Neutrophil (primary cell): ENCODE results near the gene DLX4.

ENCODE experiments used
- H3K27ac ChIP-seq: fragments of 200-600 bp; sonication (generic); 2 replicates; pipeline ENCODE4 v1.5.1; 2016; ENCODE audit warnings: mild to moderate bottlenecking, moderate library complexity
- H3K27me3 ChIP-seq: fragments of 200-600 bp; sonication (generic); 2 replicates; pipeline ENCODE4 v1.6.0; 2016; ENCODE audit warnings: mild to moderate bottlenecking
- H3K36me3 ChIP-seq: fragments of 200-600 bp; sonication (generic); 2 replicates; pipeline ENCODE4 v1.5.1; 2017
- H3K4me1 ChIP-seq, 2 experiments: fragments of 200-600 bp in 1 of 2; sonication (generic) in 1 of 2; 1 replicate in 1 of 2; 2 replicates in 1 of 2; pipeline versions ENCODE4 v1.5.1 to v1.6.1; 2013 to 2016; ENCODE audit warnings: low read depth in 1 of 2, low read length in 1 of 2, mild to moderate bottlenecking in 1 of 2, moderate library complexity in 1 of 2; ENCODE audit not compliant: control insufficient read depth in 1 of 2, insufficient read depth in 1 of 2
- H3K4me3 ChIP-seq, 2 experiments: fragments of 200-600 bp in 1 of 2; sonication (generic) in 1 of 2; 1 replicate in 1 of 2; 2 replicates in 1 of 2; pipeline ENCODE4 v1.5.1; 2013 to 2016; ENCODE audit warnings: low read depth in 1 of 2, low read length in 1 of 2, mild to moderate bottlenecking in 1 of 2, moderate library complexity in 1 of 2
- H3K9me3 ChIP-seq: fragments of 200-600 bp; sonication (generic); 2 replicates; pipeline ENCODE4 v1.5.1; 2016
- CTCF ChIP-seq: fragments of 200-600 bp; sonication (generic); IDR thresholded peaks from 2 replicates; pipeline ENCODE4 v1.5.1; 2016; ENCODE audit warnings: antibody characterized with exemption

The DLX4 gene

GRCh38 chr17:49925921-49926320 is 43.1 kb upstream of the DLX4 start:
- no peak overlapping the region for H3K27ac ChIP-seq
- no peak overlapping the region for H3K4me3 ChIP-seq
- H3K4me1 ChIP-seq, result no peaks in the 10 kb centered on the region
- no peaks in the 10 kb centered on the region for H3K9me3 ChIP-seq
- no peaks in the 10 kb centered on the region for H3K36me3 ChIP-seq
- peaks cover 76% of the 10 kb centered on the region for H3K27me3 ChIP-seq
- no peak for TF ChIP-seq CTCF

- Histone ChIP-seq H3K4me1 (no peaks in the 10 kb centered on the region), H3K4me3 (no peak overlapping the region), H3K27me3 (peaks cover 81% of the 10 kb centered on the region), H3K36me3 (no peaks in the 10 kb centered on the region), H3K27ac (no peak overlapping the region), H3K9me3 (no peaks in the 10 kb centered on the region)
- no peak for TF ChIP-seq CTCF
Measured at GRCh38 chr17:49926886-49927285, 42.1 kb upstream of the DLX4 start.

- Histone ChIP-seq H3K27ac (no peak overlapping the region), H3K4me3 (no peak overlapping the region), H3K36me3 (no peaks in the 10 kb centered on the region), H3K27me3 (peaks cover 85% of the 10 kb centered on the region), H3K9me3 (no peaks in the 10 kb centered on the region), H3K4me1 (no peaks in the 10 kb centered on the region)
- no peak for TF ChIP-seq CTCF
Measured at GRCh38 chr17:49928126-49928800, 40.7 kb upstream of the DLX4 start.

GRCh38 chr17:49928837-49929475 is 40.0 kb upstream of the DLX4 start:
- H3K27me3 ChIP-seq, result peaks cover 86% of the 10 kb centered on the region

GRCh38 chr17:49930880-49931279 is 38.1 kb upstream of the DLX4 start:
- no peaks in the 10 kb centered on the region for H3K9me3 ChIP-seq
- H3K4me1 ChIP-seq, result no peaks in the 10 kb centered on the region
- H3K36me3 ChIP-seq, result no peaks in the 10 kb centered on the region
- H3K27ac ChIP-seq, result no peak overlapping the region
- TF ChIP-seq CTCF, result no peak
- H3K4me3 ChIP-seq, result no peak overlapping the region
- peaks cover 80% of the 10 kb centered on the region for H3K27me3 ChIP-seq

More at GRCh38 chr17:49928837-49929475, 40.0 kb upstream of the DLX4 start:
- Histone ChIP-seq H3K27ac (no peak overlapping the region), H3K4me1 (no peaks in the 10 kb centered on the region), H3K36me3 (no peaks in the 10 kb centered on the region), H3K4me3 (no peak overlapping the region), H3K9me3 (no peaks in the 10 kb centered on the region)
- TF ChIP-seq CTCF, result no peak
